Activated T-cell treated with anti-CD3 and anti-CD28 coated beads for 24 hours (primary cell): ENCODE measurements around the gene ZFYVE21.

Experiments used
- DNase-seq: peaks from one replicate; pipeline ENCODE4 v3.0.0-alpha.2; 2020; ENCODE audit warnings: low read depth

ZFYVE21 gene

DNA sequence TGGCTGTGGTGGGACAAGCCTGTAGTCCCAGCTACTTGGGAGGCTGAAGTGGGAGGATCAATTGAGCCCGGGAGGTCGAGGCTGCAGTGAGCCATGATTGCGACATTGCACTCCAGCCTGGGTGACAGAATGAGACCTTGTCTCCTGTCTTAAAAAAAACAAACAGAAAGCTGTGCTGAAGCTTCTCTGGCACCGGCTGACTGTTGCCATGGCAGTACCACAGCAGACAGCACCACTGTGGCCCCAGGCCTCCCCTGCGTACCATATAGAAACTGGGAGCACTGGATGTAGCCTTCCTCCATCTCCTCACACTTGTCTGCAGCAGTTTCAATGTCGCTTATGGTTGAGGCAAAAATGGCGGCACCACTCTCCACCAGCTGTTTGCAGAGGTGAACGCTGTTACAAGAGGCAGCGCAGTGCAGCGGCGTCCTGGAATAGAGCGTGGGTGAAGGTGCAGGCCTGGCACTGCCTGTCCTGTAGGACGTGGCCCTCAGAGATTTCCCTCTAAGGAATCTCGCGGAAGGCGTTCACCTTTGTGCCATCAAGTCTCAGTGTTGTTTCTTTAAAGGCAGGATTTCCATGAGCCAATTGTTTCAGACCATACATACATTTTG, 21.9 kb downstream of the ZFYVE21 start:
- DNase-seq, result no peak

DNA sequence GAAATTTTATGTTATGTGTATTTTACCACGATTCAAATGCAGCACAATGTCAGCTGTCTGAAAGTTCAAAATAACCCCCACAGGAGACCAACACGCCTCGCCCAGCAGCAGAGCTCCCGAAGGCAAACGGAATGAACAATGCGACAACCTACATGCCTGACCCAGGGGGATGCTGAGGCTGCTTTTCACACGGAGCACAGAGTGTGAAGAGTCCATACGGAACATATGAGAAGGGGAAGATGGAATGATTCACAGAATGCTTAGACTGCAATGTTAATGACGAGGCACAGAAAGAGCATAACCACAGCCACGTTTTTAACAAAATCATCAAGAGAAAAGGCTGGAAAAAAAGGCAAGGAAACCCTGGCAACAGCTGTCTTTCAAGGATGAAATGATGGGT, 22.6 kb downstream of the ZFYVE21 start:
- no peak for DNase-seq

DNA sequence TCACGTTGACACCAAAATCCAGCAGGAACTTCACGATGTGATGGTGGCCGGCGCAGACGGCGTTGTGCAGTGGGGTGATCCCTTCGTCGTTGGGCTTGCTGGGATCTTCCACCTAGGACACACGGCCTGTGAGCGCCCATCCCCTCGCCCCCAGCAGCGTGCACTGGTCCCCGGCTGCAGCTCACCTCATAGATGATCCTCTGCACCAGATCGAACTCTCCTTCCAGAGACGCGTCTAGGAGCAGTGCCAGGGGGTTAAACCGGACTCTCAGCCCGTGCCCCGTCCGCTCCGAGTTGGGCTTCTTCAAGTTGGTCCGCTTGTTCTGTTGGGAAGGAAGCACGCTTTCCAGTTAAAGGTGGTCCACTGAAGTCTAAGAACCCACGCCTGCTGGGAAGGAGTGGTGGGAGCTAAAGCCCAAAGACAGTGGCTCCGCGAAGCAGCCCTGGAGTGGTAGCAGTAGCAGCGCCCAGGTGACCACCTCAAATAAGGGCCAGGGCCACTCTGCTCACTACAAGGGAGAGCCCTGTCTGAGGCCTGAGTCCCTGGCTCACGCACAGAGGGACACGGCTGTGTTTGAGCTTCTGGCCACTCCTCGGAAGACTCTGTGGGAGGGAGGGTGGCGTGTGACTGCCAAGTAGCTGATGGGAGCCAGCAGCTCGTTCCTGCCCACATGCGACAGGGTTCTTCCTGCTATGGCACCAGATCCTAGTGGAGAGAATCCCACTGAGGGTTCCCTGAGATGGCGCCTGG, 23.3 kb downstream of the ZFYVE21 start:
- DNase-seq, result no peak

DNA sequence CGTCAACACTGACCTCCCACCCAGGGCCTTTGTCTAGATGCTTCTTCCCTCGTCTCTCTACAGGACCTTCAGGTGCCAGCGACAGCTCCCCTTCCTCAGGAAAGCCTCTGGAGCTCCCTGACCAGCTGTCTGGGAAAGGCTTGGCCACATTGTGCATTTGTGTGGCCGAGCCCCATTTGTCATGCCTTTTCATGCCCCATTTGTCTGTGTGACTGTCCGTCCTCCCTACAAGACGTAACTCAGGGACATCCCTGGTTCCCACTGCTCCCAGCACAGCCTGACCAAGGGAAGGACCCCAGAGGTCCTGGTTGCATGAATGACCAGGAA, 23.8 kb downstream of the ZFYVE21 start:
- DNase-seq, result no peak

DNA sequence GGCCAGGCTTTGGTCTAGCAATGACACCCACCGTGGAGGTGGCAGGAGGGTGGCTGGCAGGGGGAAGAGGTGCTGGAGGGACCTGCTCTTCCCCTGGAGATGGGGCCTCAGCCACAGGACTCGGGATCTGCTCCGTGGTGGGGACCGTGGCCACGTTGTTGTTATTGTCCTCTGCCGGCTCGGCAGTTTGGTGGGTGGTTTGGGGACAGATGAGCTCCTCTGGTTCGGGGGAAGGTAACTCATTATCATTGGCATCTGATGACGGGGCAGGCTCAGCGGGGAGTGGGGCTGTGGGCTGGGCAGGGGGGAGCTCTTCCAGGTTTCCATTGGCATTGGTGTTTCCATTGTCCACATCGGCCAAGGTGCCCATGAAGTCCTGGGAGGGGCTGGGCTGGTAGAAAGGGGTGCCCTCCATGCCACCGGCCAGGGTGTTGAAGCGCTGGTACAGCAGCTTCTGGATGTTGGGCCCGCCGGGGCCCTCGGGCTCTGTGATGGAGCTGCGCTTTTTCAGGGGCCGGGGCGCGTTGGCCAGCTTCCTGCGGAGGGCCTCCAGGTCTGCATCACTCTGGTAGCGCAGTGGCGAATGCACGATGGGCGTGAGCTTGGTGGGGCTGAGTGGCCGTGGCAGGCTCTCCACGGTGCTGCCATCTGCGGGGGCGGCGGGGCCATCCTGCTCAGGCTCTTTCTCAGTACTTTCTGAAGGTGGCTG, 24.3 kb downstream of the ZFYVE21 start:
- no peak for DNase-seq

DNA sequence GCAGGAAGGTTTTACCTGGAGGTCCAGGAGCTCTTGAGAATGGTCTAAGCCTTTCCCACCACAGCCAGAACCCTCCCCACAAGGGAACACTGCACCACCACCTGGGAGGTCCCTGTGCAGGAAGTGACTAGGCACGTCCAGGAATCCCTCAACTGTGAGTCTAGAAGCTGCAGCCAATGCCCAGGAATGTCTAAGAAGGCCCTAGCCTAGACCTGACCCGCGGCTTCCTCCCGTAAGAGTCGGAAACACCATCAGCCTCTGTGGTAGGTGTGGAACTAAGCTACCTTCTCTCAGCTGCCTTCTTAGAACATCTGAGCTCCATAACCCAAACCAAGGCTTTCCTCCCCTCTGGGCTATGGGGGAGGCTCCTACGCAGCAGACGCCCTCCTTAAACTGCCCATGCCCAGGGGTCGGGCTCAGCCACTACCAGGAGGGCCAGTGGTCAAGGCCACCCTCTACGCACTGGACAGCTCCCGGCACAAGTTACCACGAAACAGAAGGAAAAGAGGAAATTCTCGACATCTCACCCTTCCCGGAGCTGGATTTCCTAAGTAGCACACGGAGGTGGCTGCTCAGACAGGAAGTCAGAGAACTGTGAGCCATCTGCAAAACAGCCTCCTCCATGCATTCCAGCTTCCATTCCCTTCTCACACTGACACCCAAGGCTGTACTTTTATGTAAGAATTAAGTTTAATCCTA, 25.5 kb downstream of the ZFYVE21 start:
- DNase-seq, result no peak

DNA sequence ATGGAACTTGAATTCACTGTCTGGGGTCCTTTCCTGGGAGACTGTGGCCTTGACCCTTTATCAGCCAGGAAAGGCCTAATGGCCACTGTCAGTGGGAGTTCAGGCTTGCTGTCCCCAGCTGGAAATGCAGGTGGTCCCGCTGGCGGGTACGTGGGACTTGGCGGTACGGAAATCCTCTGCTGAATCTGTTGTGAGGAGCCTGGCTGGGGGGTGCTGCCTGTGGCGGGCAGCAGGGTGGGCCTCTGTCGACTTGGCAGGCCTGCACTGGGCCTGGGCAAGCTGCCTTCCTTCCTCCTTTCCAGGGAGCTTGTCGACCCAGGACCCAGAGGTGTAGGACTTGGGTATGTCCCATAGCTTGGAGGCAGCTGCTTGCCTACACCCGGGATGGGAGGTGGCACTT, 26.3 kb downstream of the ZFYVE21 start:
- DNase-seq, result no peak

DNA sequence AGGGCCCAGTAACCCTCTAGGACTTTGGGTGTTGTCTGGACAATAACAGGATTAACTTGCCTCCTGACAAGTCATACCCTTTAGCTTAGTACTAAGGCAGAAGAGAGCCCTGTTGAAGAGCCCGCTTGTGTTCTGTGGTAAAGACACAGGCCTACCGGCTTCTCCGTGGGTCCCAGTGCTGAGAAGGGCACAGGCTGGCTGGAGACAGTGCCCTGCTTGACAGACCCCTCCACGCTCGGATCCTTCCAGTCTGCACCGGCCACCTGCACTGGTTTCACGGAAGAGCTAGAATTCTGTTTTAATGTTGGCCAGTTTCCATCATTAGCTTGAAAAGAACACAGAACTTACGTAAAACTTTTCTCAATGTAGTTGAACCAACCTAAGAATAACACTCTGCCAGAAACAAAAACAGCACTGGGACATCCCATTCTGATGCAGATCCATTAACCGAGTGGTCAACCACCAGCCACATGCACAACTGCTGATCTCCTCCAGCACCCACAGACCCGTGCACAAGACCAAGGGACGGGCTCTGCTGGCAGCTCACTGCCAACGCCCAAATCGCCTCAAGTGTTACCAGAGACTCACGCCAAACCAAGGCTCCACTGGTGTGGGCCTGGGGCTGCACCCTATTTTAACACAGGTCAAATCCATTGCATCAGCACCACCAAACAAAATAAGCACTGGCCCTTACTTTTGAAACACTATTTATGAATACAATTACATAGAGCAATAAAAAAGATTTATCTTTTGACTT, 27.1 kb downstream of the ZFYVE21 start:
- DNase-seq, result no peak

DNA sequence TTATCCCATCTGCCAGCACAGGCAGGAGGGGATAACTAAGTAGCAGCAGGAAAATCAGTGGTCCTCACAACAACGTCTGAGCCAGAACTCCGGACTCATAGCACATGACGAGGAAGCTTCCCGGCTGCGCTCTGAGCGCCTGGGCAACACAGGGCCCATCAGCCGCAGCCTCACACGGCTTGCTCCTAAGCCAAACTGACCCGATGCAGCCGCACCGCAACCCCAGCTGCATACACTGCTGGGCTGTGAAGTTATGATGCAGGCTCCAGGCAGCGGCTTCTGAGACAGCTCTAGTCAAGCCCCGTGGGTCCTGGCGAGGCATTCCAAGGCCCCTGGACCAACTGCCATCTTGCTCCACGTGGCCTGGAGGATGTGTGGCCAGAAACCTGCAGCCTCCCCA, 28.1 kb downstream of the ZFYVE21 start:
- no peak for DNase-seq

DNA sequence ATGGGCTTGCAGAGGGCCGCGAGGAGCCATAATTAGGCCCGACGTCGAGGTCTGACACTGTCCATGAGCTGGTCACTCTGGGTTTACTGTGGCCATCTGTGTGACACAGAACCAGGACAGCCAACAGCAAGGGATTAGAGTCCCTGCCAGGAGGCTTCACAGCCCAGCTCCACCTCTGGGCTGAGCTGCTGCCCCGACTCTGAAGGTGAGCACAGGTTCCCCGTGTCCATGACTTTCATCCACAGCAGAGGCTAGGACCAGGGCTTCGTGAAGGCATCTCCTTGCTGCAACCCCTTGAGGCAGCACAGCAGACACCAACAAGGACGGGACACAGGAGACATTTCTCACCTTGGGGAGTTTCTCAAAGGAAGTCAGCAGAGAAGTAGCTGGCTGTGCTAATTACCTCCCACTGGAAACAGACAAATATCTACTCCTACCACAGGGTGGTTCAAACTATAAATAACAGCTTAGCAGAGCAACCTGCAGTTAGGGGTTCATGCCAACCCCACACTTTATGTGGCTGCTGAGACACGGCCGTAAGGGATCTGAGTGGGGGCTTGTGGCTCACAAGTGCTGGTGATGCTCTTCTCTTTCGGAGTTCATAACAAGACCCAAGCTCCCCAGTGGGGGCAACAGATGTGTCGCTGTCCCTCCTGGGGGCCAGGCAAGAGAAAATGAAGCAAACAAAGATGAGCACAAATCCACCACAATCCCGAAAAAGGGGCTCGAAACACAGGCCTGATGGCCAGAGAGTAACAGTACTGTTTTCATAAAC, 29.2 kb downstream of the ZFYVE21 start:
- no peak for DNase-seq

DNA sequence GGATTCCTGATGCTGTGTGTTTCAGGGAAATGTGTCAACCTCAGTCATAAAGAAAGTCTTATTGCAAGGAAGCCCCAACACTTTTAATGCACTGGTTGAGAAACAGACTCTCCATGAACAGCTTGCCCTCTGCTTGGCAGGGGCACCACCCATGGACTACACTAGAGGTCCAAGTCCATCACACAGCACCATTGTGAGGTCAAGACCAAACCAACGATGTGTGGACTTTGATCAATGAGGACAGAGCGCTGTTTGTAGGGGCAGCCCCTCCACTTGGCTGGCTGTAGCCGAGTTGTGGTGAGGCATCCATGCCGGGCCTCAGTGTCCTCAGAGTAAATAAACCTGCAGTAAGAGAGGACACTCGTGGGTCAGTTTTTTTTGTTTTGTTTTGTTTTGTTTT, 29.8 kb downstream of the ZFYVE21 start:
- DNase-seq, result no peak

DNA sequence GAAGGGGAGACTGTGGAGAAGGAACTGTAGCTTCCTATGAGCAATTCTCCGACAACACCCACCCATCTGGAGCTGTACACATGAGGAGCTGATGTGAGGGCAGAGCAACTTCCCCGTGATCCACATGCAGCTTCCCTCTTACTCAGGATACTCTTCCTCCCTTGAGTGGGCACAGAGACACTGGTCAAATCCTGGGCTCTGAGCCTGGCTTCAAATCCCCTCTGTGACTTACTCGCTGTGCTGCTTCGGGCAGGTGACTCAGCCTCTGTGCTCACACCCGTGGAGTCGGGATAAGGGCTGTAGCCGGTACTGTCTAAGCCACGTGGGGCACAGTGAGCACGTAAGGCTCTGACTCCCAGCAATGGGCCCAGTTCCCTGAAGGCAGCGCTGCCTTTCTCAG, 31.1 kb downstream of the ZFYVE21 start:
- no peak for DNase-seq

DNA sequence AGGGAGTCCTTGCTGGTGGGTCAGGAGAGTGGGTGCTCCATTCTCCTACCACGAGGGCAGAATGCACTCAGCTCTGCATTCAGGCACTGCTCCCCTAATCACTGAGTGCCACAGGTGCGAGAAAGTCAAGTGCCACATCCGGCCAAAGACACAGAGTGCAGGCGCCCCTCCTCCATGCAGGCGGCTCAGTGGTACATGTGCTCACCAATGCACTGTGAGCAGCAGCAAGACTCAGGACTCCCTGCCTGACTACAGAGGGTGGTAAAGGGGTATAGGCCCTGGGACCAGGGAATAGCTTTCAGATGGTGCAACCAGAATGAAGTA, 32.9 kb downstream of the ZFYVE21 start:
- peak; percentile 29 for DNase-seq

DNA sequence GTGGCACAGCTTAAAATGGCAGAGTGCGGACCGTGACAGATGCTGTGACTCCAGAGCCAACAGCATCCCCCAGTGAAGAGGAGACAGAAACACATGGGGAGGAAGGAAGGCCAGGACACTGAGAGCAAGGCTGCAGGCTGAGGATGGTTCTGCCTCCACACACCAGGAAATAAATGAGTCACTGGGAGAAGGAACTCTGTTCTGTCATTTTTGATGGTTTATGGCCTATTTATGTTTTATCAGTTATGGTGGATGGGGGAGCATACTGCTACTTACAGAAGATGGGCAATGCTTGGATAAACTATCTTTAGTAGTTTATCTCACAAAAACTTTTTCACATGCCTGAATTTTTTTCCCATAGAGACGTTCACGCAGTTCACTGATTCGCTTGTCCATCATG, 33.8 kb downstream of the ZFYVE21 start:
- no peak for DNase-seq

DNA sequence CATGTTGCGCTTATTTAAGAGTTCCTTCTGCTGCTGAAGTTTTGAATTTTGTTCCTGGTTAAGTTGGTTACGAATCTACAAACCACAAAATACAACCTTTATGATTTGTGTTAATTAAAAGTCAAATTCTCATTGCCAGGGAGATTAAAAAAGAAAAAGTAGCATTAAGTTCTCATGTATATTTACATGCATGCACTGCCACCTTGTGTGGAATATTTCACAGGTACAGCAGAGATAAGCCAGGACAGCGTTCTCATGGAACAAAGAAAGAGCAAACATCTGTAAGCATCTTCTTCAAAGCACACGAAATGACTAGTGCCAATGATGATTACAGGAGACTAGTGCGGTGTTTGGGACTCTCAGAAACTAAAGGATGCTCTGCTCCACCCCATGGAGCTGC, 34.2 kb downstream of the ZFYVE21 start:
- no peak for DNase-seq

DNA sequence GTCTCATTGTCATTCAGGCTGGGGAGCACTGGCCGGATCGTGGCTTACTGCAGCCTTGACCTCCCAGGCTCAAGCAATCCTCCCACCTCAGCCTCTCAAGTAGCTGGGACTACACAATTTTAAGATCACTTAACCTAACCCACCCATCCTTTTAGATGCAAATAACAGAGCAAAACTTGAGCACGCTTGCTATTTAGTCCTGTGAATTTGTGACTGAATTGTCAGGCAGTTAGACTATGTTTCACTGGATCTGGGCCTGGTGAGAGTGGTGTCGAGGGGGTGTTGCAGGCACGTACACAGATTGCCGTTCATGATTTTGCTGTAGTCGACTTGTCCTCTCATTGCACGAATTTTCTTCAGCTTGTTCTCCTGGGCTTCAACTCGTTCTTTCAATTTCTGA, 38.2 kb downstream of the ZFYVE21 start:
- DNase-seq, result no peak

DNA sequence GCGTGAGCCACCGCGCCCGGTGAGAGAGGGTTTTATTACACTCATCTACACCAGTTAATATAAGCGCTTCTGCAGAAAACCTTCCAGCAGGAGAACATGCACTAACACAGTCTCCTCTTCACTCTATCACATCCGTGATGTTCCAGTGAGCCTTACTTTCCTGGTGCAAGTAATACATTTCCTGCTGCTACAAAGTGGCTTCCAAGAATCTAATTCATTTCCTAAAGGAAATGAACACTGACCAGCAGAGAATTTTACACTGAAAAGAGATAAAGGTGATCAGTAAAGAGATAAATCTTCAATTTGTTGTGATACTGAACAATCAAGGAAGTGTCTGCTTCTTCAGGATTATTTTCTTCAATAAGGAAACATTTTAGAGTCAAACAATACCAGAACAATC, 39.5 kb downstream of the ZFYVE21 start:
- DNase-seq, result no peak

DNA sequence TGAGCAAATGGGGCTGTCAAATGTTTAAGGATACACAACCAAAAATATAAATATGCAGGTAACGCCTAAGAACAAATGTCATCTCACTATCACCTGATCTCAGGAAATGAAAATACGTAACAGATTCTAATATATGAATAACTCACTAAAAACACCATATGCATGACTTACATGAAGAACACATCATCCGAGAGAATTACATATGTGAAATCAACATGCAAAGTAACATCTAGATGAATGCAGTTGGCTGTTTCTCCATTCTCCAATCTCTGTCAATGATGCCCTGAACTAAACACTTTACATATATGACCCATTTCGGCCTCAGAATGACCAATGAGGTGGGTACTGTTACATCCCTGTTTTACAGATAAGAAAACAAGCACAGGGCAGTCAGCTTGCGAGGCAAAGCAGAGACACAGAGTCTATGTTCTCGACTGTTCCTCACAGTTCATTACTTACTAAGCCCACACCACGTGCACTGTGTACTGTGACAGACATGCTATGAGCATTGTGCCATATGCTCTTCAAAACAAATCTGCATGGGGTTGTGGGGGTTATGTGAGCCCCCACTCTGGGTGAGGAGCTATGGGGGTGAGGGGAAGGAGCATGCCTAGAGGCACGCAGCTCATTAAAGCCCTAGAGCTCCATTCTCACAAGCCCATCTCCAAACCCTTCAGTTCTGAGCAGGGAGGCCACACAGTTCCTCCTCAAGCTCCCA, 42.6 kb downstream of the ZFYVE21 start:
- DNase-seq, result no peak

DNA sequence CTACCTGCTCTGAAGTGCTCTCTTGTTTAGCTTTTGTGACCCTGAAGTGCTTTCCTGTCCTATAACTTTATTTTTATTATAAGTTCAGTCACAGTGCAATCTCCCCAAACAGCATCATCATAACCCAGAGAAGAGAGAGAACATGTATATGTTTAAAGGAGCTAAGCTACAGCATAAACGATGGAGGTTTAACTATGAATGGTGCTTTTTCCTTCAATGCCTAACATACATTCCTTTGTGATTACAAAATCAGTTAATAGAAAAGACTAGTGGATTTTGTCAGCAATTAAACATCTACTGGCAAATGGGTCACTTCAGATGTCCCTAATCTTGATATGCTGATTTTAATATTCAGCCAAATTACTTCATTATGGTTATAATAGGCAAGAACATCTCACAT, 46.4 kb downstream of the ZFYVE21 start:
- no peak for DNase-seq

DNA sequence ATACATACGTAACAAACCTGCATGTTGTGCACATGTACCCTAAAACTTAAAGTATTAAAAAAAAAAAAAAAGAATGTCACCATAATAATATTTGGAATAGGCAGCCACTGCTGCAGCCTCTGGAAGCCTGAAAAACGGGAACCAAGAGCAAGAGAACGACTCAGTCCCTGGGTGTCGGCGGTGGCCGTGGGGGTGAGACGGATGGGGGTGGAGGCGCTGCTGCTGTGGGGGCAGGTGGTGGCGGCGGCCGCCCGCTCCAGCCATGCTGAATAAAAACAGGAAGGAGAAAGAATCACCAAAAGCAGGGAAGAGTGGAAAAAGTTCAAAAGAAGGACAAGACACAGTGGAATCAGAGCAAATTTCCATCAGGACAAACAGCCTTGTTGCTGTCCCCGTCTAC, 46.9 kb downstream of the ZFYVE21 start:
- no peak for DNase-seq
